HG02943 (cell line): Measurements from ENCODE around the gene DMP1.
"Not testable (repeated sequence)": the region's sequence is repeated elsewhere in the genome, so short reads cannot be mapped to it uniquely, and the experiment has no call there.

ENCODE experiments used
- ATAC-seq: cut with Tn5 transposase; IDR thresholded peaks from one replicate; pipeline ENCODE4 v1.9.1; 2021; ENCODE audit warnings: mild to moderate bottlenecking, low read depth, moderate library complexity; ENCODE audit not compliant: unreplicated experiment

The DMP1 gene

GRCh38 chr4:87679449-87680169, 29.5 kb downstream of the DMP1 start:
- ATAC-seq, result no peak

DNA sequence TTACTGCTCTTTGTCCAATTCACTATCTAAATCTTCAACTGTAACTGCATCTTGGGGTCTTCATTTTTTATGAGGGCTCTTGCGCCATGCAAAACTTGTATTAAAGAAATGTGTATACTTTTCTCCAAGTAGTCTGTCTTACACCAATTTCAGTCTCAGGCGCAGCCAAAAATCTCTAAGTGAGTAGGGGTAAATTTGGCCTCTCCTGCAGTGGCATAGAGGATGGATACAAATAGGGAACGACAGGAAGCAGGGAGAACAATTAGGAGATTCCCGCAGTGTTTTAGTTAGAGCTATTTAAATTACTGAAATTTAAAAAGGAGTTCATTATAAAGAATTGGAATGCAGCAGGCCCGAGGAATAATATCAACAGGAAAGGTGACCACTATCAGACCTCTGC, 30.2 kb downstream of the DMP1 start:
- no peak for ATAC-seq

DNA sequence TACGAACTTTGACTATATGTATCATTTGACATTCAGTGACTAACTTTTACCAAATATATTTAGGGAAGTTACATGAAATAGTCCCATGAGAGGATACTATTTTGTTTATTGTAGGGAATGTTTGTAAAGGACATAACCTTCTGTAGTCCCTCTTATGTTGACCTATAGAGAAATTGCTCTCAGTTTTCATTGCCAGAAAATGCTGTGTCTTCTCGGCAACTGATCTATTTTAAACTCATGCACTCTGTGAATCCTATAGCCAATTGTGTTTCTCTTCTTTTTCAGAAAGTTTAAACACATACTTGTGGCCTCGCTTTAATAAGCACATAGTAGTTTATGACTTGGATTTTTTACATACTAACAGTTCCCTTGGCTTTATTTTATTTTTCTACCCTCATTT, 38.2 kb downstream of the DMP1 start:
- no peak for ATAC-seq

- ATAC-seq, result not testable (repeated sequence)
Measured at GRCh38 chr4:87690947-87691346, 40.9 kb downstream of the DMP1 start.

GRCh38 chr4:87692060-87692459, 42.0 kb downstream of the DMP1 start:
- ATAC-seq, result not testable (repeated sequence)

DNA sequence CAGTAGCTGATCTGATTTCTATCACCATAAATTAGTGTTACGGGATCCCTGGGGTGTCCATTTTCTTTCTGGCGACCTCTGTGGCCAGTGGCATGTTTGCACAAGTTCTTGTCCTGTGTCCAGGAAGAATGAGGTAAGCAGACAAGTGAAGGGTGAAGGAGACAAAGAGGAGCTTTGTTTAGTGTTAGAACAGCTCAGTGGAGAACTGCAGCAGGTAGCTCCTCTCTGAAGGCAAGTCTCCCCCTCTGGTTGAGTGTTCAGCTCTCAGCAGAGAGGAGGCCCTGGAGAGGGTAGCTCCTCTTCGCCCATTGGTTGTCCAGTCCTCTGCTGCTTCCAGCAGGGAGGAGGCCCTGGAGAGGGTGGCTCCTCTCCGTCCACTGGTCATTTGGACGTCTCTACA, 47.2 kb downstream of the DMP1 start:
- ATAC-seq, result no peak

GRCh38 chr4:87697945-87698344, 47.9 kb downstream of the DMP1 start:
- no peak for ATAC-seq

- no peak for ATAC-seq
Measured at GRCh38 chr4:87698394-87698793, 48.3 kb downstream of the DMP1 start.

DNA sequence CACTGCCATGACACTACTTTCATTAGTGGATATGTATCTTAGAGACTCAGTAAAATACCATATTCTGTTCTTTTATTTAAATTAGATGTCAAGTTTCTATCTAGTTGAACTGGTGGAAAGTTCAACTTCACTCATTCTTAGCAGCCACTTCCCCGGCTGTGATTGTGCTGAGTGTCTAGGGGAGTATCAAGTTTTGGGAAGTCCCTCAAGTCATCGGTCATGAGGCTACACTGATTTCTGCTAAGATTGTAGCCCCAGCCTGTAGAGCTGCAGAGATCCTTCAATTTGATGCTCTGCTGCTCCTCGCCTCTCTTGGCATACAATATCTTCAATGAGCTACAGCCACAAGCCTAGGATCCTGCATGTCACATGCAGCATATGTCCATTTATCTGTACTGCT, 53.9 kb downstream of the DMP1 start:
- ATAC-seq, result no peak

DNA sequence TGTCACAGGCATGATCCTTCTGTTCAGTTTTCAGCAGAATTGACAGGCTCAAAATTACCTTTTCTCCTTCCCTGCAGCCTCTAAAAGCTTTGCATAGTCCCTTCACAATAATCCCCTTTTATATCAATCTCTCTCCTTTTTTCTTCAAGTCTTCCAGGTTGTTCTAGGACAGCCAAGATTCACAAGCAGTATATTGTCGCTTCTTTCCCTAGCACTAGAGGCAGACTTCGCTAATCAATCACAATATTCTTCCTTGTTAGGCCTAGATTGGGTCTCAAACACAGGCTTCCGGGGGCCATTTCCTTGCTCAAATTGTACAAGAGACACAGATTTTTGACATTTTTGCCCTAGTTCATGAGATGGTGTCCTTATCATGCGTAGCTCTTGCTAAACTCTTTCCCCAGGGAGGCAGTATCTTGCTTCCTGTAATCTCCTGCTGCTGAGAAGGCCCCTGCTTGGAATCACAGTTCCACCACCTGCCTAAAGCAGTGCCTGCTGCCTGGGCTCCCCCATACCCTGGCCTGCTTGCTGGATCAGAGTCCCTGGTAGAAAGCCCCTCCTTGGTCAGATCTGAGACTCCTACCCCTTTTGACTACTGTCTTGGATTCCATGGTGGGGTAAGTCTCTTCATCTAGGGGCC, 57.3 kb downstream of the DMP1 start:
- no peak for ATAC-seq
